ENCODE data around the gene ZNF398. TPM values are rescaled to one million over a fixed set of nuclear protein-coding genes. Genes with fewer than 3 reads are reported as not detected.

ZNF398 gene
- total and polyA plus RNA-seq, 9 of the 15 experiments (the other 6 are each of a cell fraction or from before 2014, with no cell fraction given) = 4.0 to 18.6 (median 10.4) TPM

DNA sequence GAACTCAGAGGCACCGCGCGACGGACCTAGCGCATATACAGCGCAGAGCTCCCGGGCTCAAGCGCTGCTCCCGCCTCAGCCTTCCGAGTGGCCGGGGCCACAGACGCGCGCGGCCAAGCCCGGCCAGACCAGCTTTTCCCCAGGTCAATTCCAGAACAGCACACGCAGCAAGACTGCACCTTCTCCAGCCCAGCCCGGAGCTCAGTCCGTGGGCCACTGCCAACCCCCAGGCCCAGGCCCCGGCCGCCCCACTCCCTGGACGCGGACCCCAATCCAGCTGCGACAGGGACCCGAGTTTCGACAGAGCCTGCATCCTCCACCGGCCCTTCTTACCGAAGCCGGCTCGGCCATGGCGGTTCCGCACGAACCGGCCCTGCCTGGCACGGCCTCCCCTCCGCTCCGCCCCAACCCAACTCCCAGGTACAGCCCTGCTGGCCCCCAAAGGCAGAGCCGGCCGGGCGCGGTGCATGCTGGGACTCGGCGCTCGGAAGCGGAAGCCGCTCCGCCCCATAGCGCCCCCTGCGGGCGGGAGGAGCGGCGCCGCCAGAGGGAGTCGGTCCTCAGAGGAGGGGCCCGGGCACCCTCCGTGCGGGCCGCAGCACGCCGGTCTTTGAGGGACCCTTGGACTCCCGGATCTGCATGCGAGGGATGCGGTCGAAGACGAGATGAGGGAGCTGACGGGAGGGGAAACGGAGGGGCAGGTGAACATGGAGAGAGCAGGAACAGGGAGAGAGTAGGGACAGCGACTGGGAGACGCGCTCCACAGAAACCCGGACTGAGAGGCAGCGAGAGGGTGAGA, 21.2 kb upstream of the ZNF398 start, which contains the start of gene ZNF425 (continued):
- TF ChIP-seq CREBBP (IDR thresholded peaks at IDR 0.05; ENCODE audit: low read depth, low read length) (no peak), SNIP1 (IDR thresholded peaks at IDR 0.05; ENCODE audit: low read depth) (peak; percentile 73; the same call in 1 of the 2 replicates), MYBL2 (IDR thresholded peaks at IDR 0.05; ENCODE audit: low read depth) (no peak), MYBL2 (CRISPR knock-in tag; IDR thresholded peaks at IDR 0.05; ENCODE audit: borderline replicate concordance) (no peak), ZC3H8 (IDR thresholded peaks at IDR 0.05) (peak; percentile 84; the same call in 1 of the 2 replicates), NR2C1 (IDR thresholded peaks at IDR 0.05) (no peak), NR2C1 (tag; IDR thresholded peaks at IDR 0.05) (0 out of 2 replicates have a peak, but pooled peaks have one; percentile 58), JUNB (CRISPR knock-in tag; conservative IDR thresholded peaks at IDR 0.05) (peak; percentile 37), ESRRB (CRISPR knock-in tag; IDR thresholded peaks at IDR 0.05; ENCODE audit: borderline replicate concordance) (no peak), C11orf30 (IDR thresholded peaks at IDR 0.05; ENCODE audit: low read depth) (peak; percentile 90), GATAD2B (IDR thresholded peaks at IDR 0.05; ENCODE audit: borderline replicate concordance) (peak; percentile 97; the same call in 1 of the 2 replicates), ZNF282 (CRISPR knock-in tag; IDR thresholded peaks at IDR 0.05) (no peak)
- TF ChIP-seq, protein P1, sequence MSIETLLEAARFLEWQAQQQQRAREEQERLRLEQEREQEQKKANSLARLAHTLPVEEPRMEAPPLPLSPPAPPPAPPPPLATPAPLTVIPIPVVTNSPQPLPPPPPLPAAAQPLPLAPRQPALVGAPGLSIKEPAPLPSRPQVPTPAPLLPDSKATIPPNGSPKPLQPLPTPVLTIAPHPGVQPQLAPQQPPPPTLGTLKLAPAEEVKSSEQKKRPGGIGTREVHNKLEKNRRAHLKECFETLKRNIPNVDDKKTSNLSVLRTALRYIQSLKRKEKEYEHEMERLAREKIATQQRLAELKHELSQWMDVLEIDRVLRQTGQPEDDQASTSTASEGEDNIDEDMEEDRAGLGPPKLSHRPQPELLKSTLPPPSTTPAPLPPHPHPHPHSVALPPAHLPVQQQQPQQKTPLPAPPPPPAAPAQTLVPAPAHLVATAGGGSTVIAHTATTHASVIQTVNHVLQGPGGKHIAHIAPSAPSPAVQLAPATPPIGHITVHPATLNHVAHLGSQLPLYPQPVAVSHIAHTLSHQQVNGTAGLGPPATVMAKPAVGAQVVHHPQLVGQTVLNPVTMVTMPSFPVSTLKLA (conservative IDR thresholded peaks at IDR 0.05) = peak; percentile 80 to 89
- TF ChIP-seq, protein P2, sequence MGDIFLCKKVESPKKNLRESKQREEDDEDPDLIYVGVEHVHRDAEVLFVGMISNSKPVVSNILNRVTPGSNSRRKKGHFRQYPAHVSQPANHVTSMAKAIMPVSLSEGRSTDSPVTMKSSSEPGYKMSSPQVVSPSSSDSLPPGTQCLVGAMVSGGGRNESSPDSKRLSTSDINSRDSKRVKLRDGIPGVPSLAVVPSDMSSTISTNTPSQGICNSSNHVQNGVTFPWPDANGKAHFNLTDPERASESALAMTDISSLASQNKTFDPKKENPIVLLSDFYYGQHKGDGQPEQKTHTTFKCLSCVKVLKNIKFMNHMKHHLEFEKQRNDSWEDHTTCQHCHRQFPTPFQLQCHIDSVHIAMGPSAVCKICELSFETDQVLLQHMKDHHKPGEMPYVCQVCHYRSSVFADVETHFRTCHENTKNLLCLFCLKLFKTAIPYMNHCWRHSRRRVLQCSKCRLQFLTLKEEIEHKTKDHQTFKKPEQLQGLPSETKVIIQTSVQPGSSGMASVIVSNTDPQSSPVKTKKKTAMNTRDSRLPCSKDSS (IDR thresholded peaks at IDR 0.05; ENCODE audit: low read depth, partially characterized antibody) = no peak
- TF ChIP-seq, protein P3, sequence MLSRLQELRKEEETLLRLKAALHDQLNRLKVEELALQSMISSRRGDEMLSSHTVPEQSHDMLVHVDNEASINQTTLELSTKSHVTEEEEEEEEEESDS (CRISPR knock-in tag; IDR thresholded peaks at IDR 0.05) = no peak
- TF ChIP-seq, protein P4, sequence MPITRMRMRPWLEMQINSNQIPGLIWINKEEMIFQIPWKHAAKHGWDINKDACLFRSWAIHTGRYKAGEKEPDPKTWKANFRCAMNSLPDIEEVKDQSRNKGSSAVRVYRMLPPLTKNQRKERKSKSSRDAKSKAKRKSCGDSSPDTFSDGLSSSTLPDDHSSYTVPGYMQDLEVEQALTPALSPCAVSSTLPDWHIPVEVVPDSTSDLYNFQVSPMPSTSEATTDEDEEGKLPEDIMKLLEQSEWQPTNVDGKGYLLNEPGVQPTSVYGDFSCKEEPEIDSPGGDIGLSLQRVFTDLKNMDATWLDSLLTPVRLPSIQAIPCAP (CRISPR knock-in tag; IDR thresholded peaks at IDR 0.05; ENCODE audit: borderline replicate concordance) = no peak
- TF ChIP-seq, protein P5, sequence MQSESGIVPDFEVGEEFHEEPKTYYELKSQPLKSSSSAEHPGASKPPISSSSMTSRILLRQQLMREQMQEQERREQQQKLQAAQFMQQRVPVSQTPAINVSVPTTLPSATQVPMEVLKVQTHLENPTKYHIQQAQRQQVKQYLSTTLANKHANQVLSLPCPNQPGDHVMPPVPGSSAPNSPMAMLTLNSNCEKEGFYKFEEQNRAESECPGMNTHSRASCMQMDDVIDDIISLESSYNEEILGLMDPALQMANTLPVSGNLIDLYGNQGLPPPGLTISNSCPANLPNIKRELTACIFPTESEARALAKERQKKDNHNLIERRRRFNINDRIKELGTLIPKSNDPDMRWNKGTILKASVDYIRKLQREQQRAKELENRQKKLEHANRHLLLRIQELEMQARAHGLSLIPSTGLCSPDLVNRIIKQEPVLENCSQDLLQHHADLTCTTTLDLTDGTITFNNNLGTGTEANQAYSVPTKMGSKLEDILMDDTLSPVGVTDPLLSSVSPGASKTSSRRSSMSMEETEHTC (IDR thresholded peaks at IDR 0.05) = no peak
- TF ChIP-seq, protein P6, sequence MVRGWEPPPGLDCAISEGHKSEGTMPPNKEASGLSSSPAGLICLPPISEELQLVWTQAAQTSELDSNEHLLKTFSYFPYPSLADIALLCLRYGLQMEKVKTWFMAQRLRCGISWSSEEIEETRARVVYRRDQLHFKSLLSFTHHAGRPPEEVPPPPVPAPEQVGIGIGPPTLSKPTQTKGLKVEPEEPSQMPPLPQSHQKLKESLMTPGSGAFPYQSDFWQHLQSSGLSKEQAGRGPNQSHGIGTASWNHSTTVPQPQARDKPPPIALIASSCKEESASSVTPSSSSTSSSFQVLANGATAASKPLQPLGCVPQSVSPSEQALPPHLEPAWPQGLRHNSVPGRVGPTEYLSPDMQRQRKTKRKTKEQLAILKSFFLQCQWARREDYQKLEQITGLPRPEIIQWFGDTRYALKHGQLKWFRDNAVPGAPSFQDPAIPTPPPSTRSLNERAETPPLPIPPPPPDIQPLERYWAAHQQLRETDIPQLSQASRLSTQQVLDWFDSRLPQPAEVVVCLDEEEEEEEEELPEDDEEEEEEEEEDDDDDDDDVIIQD (CRISPR knock-in tag; IDR thresholded peaks at IDR 0.05) = no peak

Data from K562 (cell line).